NCI-H2029 treated with DMSO at 0.1 percent for 48 hours (cell line): ENCODE measurements around the gene ADRA2B.

ENCODE experiments used
- DNase-seq: peaks from one replicate; lab custom pipeline; 2025; lab: John Stamatoyannopoulos, UW

The ADRA2B gene

DNA sequence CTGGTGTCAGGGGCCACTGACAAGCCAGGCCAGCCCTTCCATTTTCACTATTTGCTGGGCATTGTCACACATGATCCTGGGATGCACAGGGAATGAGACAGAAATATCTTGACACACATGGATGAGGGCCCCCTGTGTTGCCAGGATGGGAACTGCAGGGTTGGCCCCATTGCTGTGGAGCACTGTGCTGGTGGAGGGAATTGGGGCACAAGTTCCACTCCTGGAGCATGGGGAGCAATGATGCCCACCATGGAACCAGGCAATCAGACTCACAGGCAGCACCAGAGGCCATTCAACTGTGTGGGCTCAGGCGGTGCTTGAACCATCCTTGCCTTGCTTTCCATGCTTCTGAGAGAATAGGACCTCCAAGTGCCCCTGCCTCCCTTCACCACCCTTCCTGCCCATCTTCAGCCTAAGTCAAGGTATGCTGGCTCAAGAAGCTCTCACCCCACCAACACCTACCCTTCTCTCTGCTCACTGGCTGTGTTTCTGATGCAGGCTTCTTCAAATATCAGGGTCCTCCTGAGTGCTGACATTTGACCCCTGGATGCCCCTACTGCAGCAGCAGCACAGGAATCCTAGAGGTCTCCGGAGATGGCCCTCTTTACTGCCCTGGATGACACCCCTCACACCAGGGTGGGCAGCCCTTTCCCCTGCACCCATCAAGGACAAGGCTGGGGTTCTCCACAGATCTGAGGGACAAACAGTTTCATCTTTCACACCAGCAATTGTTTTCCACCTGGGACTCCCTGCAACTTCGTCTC lies 11.0 kb downstream of the ADRA2B start:
- DNase-seq, result no peak

GRCh38 chr2:96104487-96104861 lies 11.9 kb downstream of the ADRA2B start:
- no peak for DNase-seq

DNA sequence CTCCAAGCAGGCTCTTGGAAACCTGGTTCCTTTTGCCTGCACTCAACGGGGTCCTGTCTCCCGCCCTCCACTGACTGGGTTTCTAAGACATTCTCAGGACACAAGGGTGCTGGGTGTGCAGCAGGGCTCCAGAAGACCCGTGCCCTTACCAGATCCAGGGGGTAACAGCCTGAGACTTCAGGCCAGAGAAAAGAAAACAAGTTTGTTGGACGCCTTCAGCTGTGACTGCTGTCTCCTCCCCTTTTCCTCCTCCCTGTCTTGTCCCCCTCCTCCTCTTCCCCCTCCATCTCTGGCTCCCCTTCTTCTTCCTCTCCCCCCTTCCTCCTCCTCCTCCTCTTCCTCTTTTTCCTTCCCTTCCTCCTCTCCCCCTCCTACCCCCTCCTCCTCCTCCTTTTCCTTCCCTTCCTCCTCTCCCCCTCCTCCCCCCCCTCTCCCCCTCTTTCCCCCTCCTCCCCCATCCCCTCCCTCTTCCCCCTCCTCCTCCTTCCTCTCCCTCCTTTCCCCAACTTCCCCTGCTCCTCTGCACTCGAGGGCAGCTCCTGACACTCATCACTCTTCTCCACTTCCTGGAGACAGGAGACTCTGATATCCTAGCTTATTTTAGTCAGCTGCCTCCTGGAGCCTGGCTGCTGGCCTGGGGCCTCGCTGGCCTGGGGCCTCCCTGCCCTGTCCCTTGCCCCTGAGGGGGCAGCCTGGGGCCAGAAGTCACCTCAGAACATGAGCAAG lies 12.4 kb downstream of the ADRA2B start:
- no peak for DNase-seq

DNA sequence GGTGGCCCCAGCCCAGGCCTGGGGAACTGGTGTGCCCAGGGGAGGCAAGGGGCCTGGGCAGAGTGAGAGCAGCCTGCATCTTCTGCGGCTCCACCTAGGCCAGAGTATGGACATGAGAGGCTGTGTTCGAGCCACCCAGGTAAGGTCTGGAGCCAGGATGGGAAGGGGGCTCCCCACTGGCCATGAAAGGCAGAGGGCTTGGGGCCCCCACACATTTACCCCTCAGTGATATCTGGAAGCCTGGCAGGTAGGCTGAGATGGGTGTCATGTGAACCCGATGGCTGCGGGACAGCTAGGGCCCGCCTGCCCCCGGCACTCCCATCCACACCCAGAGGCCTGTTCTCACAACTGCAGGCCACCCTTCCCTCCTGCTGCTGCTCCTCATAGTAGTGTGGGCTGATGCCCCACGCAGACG lies 13.2 kb downstream of the ADRA2B start:
- no peak for DNase-seq

DNA sequence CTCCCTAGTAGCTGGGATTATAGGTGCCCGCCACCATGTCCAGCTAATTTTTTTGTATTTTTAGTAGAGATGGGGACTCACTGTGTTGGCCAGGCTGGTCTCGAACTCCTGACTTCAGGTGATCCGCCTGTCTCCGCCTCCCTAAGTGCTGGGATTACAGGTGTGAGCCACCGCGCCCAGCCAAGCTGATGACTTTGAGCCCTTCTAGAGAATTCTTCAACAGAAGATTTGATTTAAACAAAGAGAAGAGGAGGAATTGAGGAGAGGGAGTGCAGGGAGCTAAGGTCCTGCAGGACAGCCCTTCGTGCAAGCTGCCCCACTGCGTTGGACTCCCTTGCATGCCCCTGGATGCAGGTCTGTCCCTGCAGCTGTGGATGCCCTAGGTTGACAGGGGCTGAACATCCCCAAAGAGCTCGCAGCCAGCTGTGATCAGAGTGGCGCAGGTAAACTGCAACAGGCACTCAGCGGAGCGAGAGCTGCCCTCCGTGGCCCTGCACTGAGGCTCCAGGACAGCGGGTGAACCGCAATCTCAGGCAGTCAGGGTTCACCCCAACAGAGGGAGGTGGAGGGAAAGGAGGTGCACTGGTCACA lies 13.7 kb downstream of the ADRA2B start:
- DNase-seq, result no peak

DNA sequence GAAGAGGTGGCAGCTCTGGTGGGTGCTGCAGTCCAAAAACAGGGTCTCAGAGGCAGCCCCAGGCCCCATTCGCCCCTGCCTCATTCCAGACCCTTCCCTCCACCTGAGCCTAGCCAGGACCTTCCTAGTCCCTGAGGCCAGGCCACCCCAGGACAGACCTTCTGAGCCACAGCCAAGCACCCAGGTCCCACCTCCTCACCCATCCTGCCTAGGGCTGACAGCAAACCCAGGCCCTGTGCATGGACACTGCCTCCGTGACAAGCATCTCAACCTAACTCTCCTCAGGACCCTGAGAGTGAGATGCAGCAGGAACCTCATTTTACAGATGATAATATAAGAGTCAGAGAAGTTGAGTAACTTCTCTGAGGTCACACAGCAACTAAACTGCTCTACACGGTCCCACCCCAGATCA lies 15.5 kb downstream of the ADRA2B start:
- DNase-seq, result no peak

- DNase-seq, result no peak
Observed at GRCh38 chr2:96099861-96100798, 16.2 kb downstream of the ADRA2B start.

DNA sequence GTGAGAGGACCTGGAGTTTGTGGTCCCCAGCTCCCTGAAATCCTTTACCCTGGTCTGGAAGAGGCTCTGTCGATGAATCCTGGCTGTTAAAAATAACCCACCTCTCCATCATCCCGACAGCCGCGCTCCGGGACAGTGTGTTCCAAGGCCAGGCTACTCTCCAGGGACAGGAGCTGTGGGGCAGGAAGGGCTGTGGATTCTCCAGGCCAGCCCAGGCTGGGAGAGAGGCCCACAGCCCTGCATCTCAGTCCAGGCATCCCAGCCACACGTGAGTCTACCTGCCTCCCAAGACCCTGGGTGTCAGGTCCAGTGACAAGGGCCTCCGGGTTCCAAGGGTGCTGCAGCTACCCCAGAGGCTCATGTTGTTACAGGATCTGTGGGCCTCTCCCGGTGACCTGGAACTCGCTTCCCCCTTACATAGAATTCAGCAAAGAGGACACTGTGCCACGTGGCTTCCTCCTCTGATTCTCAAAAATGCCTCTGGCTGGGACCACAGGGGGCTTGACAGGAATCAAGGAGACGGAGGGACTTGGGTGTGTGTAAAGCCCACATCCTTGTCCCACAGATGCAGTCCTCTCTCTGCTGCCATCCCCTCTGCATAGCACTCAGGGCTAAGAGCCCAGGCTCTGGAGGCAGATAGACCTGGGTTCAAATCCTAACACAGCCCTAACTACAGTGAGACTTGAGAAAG lies 17.3 kb downstream of the ADRA2B start:
- DNase-seq, result no peak

- no peak for DNase-seq
Observed at GRCh38 chr2:96097951-96098823, 18.2 kb downstream of the ADRA2B start.

GRCh38 chr2:96097441-96097840 lies 18.9 kb downstream of the ADRA2B start:
- DNase-seq, result no peak

GRCh38 chr2:96095116-96095636 lies 21.2 kb downstream of the ADRA2B start:
- DNase-seq, result peak; percentile 70

DNA sequence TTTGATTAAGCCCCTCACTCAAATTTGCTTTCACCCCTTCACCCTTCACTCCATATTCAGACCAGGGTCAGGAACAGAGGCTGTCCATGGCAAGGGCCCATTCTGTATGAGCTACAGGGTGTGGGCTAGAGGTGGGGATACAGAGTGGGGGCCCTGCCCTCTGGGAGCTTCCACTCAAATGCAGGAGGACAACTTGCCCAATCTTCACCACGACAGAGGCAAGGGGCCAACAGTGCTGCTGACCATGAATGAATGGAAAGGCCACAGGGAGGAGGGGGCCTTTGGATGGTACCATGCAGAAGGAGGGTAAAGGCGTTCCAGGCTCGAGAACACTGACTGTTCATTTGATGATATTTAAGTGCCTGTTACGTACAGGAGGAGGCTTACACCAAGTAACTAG lies 22.8 kb downstream of the ADRA2B start:
- DNase-seq, result no peak

DNA sequence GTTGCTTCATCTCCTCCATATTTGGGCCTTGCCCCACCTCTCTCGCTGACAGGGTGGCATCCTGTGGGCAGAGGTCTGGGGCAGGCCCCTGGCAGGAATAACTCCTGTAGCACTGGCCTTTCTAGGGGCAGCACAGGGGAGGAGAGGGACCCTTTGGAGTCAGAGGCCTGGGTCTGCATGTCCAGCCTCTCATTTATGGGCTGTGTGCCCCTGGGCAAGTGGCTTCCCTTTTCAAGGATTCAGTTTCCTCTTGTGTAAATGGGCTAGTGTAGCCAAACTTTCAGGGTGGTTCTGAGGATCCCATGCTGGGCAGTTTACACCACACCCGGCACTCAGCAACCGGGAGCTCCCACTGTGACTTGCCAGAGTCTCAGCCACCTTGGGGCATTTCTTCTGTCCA lies 23.4 kb downstream of the ADRA2B start:
- DNase-seq, result no peak

DNA sequence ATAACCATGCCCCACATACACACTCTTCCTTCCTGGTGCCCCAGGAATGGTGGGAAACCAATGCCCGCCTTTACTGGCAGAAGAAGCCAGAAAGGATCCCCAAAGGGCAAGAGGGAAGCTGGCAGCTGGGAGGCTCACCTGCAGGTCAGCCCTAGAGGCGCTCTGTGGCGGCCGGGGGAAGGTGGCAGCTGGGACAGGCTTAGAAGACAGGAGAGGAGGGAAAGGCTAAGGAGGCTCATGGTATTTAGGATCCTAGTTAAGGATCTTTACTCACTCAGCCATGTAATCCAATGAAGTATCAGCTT lies 23.8 kb downstream of the ADRA2B start:
- DNase-seq, result no peak

DNA sequence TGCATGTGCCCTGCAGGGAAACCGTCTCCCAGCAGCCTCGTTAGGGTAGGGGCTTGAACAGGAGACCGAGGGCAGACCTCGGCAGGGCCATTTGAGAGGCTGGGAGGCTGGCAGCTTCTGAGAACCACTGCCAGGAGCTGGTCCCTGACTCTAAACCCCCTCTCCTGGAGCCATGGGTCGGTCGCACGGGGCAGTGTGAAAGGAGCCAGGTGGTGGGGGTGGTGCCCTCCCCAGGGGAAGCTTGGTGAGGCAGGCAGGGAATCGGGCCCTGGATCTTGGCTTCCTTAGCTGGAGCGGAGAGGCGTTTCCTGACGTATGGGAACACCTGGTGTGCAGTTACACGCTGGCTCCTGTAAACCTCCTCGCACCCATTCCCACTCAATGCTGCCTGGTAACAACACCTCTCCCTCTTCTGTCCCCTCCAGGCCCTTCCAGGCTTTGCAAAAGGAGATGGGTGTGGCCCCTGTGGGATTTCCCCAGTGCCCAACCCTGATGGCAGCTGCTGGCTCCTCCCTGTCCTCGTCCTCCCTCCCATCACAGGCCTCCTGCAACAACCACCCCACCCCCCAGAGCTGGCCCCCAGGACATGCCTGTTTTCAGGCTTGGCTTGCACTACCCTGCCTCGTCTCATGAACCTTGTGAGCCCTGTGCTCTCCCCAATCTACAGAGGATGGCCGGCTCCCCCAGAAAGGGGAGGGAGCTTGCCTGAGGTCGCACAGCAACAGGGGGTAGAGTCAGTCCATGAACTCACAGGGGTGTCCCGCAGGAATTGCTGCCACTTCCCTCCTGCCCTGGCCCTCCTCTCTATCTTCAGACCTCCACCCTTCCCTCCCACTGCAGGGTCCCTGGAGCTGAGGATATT lies 24.4 kb downstream of the ADRA2B start:
- DNase-seq, result no peak

DNA sequence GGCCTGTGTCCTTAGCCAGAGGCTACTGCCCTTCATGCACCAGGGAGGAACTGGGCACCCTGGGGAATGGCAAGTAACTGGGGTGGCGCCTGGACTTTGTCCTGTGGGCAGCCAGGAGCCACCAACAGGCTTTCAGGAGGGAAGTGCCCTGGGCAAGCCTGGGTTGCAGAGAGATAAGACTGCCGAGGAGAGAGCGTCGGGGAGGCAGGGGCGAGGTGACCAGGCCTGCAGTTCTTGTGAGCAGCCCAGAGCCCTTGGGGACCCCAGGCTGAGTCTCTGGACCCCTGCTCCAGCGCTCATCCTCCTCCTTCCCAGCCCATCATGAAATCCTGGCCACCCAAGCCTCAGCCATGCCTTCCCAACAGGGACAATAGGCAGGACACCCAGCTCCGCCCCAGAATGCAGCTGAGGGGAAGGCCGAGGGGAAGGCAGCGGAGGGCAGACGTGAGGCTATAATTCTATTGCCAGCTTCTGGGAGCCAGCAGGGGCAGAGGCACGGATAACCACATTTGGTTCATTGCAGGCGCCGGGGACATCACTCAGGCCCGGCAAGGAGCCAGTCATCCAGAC lies 25.1 kb downstream of the ADRA2B start:
- DNase-seq, result no peak

DNA sequence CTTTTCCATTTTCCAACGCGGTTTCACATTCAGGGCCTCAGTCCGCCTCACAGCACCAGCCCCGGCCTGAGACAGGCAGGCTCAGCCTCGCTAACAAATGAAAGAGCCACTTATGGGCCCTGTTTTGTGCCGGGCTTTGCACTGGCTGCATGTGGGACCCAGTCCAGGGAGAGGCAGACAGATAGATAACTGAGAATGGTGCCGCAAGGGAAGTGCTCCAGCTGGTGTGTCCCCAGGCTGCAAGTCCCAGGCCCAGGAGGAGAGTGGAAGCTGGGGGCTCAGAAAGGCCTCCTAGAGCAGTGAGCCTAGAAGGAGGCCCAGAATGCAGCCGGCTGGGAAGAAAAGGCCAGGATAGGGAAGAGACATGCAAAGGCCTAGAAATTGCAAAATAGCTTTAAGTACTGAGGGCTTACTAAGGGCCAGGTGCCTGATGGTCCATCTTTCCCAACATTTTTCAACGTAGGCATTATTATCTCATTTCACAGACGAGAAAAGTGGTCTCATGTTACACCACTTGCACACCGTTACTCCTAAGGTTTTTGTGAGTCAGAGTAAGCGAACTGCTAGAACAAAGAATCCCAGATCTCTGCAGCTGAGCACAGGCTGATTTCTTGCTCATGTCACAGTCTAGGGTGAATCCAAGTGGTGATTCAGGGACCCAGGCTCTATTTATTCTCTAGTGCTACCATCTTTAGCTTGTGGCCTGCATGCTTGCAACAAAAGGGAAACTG lies 26.0 kb downstream of the ADRA2B start:
- DNase-seq, result no peak
